GM21367 (cell line): ENCODE data around the gene POMT2.
"Not testable (repeated sequence)": the region's sequence is repeated elsewhere in the genome, so short reads cannot be mapped to it uniquely, and the experiment has no call there.

Source experiments
- ATAC-seq: cut with Tn5 transposase; IDR thresholded peaks from one replicate; pipeline ENCODE4 v1.9.1; 2021; ENCODE audit not compliant: unreplicated experiment

POMT2 gene, protein sequence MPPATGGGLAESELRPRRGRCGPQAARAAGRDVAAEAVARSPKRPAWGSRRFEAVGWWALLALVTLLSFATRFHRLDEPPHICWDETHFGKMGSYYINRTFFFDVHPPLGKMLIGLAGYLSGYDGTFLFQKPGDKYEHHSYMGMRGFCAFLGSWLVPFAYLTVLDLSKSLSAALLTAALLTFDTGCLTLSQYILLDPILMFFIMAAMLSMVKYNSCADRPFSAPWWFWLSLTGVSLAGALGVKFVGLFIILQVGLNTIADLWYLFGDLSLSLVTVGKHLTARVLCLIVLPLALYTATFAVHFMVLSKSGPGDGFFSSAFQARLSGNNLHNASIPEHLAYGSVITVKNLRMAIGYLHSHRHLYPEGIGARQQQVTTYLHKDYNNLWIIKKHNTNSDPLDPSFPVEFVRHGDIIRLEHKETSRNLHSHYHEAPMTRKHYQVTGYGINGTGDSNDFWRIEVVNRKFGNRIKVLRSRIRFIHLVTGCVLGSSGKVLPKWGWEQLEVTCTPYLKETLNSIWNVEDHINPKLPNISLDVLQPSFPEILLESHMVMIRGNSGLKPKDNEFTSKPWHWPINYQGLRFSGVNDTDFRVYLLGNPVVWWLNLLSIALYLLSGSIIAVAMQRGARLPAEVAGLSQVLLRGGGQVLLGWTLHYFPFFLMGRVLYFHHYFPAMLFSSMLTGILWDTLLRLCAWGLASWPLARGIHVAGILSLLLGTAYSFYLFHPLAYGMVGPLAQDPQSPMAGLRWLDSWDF

GRCh38 chr14:77320238-77320935, at the start of gene POMT2:
TSS of gene POMT2 (minus strand) at chr14:77320883. CDS start at chr14:77320681, 202 bp downstream.
- peak; percentile 70 for ATAC-seq

- no peak for ATAC-seq
These were observed 48.6 kb upstream of the POMT2 start for GRCh38 chr14:77369285-77369684.

GRCh38 chr14:77364146-77364545, 43.5 kb upstream of the POMT2 start:
- ATAC-seq: no peak

- ATAC-seq: no peak
These were observed 38.9 kb upstream of the POMT2 start for GRCh38 chr14:77359626-77360025.

DNA sequence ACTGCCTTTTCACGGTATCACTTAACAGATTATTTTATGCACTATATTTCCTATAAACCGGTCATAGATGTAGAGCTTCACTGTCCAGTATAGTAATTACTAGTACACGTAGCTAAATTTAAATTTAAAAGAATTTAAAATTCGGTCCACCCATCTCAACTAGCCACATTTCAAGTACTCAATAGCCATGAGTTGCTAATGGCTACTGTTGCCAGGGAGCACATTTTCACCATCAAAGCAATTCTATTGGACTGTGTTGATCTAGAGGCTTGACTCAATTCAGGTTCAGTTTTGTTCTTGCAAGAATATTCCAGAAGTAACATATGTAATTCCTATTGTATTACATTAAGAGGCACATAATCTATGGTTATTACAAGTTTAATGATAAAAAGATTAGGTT, 36.2 kb upstream of the POMT2 start:
- no peak for ATAC-seq

DNA sequence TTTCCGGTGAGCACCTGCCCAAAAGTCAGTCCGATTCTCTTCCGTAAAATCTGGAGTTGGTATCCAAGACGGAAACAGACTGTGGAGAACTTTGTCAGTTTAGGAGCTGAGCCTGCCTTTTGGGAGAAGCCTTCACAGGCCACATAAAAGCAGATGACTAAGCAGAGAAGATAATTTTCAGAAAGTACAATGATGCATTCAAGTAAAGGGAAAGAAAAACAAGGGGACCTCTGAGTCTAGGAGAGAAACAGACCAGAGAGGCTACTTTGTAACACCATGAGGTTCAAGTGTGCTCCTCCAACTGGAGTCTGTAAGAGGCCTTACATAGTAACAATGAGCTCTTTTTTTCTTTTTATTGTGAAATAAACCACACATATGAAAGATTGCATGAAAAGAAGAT, 35.1 kb upstream of the POMT2 start:
- no peak for ATAC-seq

- no peak for ATAC-seq
These were observed 32.9 kb upstream of the POMT2 start for GRCh38 chr14:77353469-77354141.

DNA sequence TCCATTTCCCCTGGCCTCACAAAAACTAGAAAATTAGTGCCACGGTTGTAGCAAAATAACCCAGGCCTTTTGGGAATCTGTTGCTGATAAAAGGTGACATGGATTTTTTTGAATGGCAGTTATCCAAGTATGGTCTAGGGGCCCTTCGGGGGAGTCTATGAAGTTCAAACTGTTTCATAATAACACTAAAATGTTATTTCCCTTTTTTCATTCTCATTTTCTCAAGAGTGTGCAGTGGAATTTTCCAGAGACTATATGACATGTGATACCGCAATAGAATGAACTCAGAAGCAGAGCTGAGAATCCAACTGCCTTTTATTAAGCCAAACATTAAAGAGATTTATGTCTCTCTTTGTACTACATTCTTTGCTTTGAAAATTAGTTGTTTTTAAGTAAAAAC, 27.1 kb upstream of the POMT2 start:
- no peak for ATAC-seq

- no peak for ATAC-seq
These were observed 25.8 kb upstream of the POMT2 start for GRCh38 chr14:77346495-77346894.

- ATAC-seq: no peak
These were observed 23.8 kb upstream of the POMT2 start for GRCh38 chr14:77344377-77344996.

- no peak for ATAC-seq
These were observed 23.0 kb upstream of the POMT2 start for GRCh38 chr14:77343662-77344061.

DNA sequence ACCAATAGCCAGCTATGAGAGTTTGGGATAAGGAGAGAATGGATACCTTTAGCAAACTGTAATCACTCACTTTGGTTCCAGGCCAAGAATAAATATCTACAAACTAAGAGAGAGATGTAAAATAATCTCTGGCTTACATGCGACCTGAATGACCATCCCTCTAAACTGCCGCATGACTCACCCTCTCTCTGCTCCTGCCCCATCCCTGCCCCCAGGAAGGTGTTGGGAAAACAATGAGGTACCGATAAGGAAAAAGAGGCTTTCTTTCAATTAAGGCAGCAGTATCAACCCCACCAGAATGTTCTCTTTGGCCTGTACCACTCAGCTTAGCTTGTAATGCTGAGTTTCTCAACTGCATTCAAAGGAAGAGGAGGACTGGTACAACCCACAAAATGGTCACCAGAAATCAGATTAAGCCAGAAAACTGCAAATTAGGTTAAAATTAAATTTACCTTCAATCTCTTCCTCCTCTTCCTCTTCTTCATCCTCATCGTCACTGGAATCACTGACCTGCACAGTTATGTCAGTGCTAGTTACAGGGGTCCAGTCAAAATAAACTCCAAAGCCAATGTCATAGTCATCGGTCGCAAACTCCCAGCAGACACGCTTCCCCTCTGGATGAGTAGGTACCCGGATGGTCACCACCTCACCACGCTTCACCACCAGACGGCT, 22.2 kb upstream of the POMT2 start:
- no peak for ATAC-seq

DNA sequence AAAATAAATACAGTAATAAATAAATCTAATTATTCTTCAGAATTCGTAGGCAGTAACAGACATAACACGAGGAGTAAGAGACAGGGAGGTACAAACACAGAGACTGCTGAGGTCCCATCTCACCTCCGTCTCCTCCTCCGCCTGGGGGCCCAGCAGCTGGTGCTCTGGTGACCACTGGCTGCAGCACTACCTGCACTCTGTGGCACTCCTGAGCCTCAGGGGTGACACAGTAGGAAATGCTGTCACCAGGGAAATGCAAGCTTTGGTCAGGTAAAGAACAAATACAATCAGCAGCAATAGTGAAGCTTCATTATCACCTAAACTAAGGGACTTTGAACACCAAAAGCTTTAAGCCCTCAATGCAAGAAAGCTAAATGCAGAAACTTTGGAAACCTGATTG, 19.7 kb upstream of the POMT2 start:
- no peak for ATAC-seq

- ATAC-seq: no peak
These were observed 18.7 kb upstream of the POMT2 start for GRCh38 chr14:77339407-77339806.

- no peak for ATAC-seq
These were observed 17.6 kb upstream of the POMT2 start for GRCh38 chr14:77338302-77338701.

GRCh38 chr14:77337880-77338279, 17.2 kb upstream of the POMT2 start:
- no peak for ATAC-seq

DNA sequence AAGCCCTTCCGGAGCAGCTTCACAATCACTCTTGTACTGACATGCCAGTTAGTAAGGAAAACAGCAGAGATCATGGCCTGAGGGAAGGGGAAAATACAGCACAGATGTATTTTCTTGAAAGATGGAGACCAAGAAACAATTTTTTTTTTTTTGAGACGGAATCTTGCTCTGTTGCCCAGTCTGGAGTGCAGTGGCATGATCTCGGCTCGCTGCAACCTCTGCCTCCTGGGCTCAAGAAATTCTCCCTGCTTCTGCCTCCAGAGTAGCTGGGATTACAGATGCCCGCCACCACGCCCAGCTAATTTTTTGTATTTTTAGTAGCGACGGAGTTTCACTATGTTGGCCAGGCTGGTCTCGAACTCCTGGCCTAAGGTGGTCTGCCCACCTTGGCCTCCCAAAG, 16.6 kb upstream of the POMT2 start:
- not testable (repeated sequence) for ATAC-seq

DNA sequence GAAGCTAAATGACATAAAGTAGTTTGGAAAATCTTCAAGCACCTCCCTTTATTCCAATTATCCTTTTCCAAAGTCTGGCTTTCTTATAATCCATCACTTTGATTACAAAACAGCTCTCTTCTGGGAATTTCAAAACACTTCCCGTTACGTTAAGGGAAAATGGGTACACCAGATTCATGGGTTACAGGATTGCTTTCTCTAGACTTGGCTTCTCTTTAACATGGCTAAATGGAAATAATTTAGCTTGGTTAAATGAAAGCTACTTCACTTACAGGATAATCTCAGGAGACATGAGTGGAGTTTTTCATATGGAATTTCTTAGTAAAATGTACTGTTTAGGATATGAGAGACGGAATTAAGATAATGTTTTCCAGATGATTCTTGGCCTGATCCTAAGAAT, 14.9 kb upstream of the POMT2 start:
- ATAC-seq: no peak

GRCh38 chr14:77329872-77330271, 9.2 kb upstream of the POMT2 start:
- ATAC-seq: no peak

- no peak for ATAC-seq
These were observed 6.4 kb upstream of the POMT2 start for GRCh38 chr14:77327111-77327510.
